Stimulated activated CD4-positive, alpha-beta T cell treated with anti-CD3 and anti-CD28 coated beads, Interleukin-4, amount 100 ng/mL, for 1 hour (primary cell): ENCODE data around the gene CBY1.
A peak's percentile ranks its signal among the peaks of the same experiment; 100 is the strongest.

Experiments
- DNase-seq: peaks from one replicate; pipeline ENCODE4 v3.0.0-alpha.2; 2020

The CBY1 gene

GRCh38 chr22:38652859-38653258 lies 3.6 kb upstream of the CBY1 start:
- DNase-seq = no peak

- no peak for DNase-seq
Measured at GRCh38 chr22:38653741-38654140, 2.7 kb upstream of the CBY1 start.

GRCh38 chr22:38655519-38656255 lies 751 bp upstream of the CBY1 start:
- DNase-seq = no peak

- DNase-seq = peak; percentile 22
Measured at GRCh38 chr22:38657045-38657909, 839 bp downstream of the CBY1 start.

- no peak for DNase-seq
Measured at GRCh38 chr22:38674888-38675287, 18.4 kb downstream of the CBY1 start.

- no peak for DNase-seq
Measured at GRCh38 chr22:38675833-38676232, 19.4 kb downstream of the CBY1 start.

GRCh38 chr22:38681582-38682335 lies 25.3 kb downstream of the CBY1 start, which contains the start of gene TOMM22:
TOMM22 (plus strand) TSS chr22:38681957; CDS start chr22:38681979, 22 bp downstream.
- DNase-seq = peak; percentile 83

- DNase-seq = no peak
Measured at GRCh38 chr22:38684895-38685294, 28.5 kb downstream of the CBY1 start.

- DNase-seq = no peak
Measured at GRCh38 chr22:38685761-38686160, 29.3 kb downstream of the CBY1 start.

- no peak for DNase-seq
Measured at GRCh38 chr22:38689651-38690050, 33.2 kb downstream of the CBY1 start.

GRCh38 chr22:38694049-38694448 lies 37.6 kb downstream of the CBY1 start:
- DNase-seq = no peak

GRCh38 chr22:38694940-38695339 lies 38.5 kb downstream of the CBY1 start:
- no peak for DNase-seq

- DNase-seq = peak; percentile 26
Measured at GRCh38 chr22:38696606-38697424, 40.4 kb downstream of the CBY1 start.

GRCh38 chr22:38697425-38698089 lies 41.1 kb downstream of the CBY1 start:
- no peak for DNase-seq

GRCh38 chr22:38698407-38699094 lies 42.1 kb downstream of the CBY1 start:
- DNase-seq = no peak

- no peak for DNase-seq
Measured at GRCh38 chr22:38699143-38699542, 42.7 kb downstream of the CBY1 start.

GRCh38 chr22:38699784-38700183 lies 43.3 kb downstream of the CBY1 start:
- DNase-seq = no peak

GRCh38 chr22:38700270-38700788 lies 43.9 kb downstream of the CBY1 start:
- no peak for DNase-seq

- peak; percentile 98 for DNase-seq
Measured at GRCh38 chr22:38700789-38701628, 44.6 kb downstream of the CBY1 start, which contains the start of gene JOSD1. JOSD1 (minus strand) TSS chr22:38700943; CDS start chr22:38699987, 956 bp downstream.
